Gastroesophageal sphincter (tissue), 4 donors: ENCODE measurements around the gene TRAF2. TPM values are rescaled to one million over a fixed set of nuclear protein-coding genes. Genes with fewer than 3 reads are reported as not detected.

Source experiments
- ATAC-seq: fragments of 150-250 bp; one replicate; pipeline ENCODE4 v1.9.1; 2016; ENCODE audit warnings: mild to moderate bottlenecking, moderate library complexity
- H3K27ac ChIP-seq, 4 donors: fragments of 200-600 bp; sonication (generic) in 3 of 4; 1 replicate in 3 of 4; 2 replicates in 1 of 4; pipeline ENCODE4 v1.5.1; 2016 to 2019
- H3K27me3 ChIP-seq: fragments of 200-600 bp; sonication (generic); one replicate; pipeline ENCODE4 v1.5.1; 2019
- H3K36me3 ChIP-seq, 2 donors: fragments of 200-600 bp; sonication (generic); one replicate each; pipeline ENCODE4 v1.5.1; 2019; ENCODE audit warnings: control low read depth in 1 of 2
- H3K4me1 ChIP-seq, 3 donors: fragments of 200-600 bp; sonication (generic); 1 replicate in 2 of 3; 2 replicates in 1 of 3; pipeline ENCODE4 v1.5.1; 2016 to 2019; ENCODE audit warnings: control low read depth in 2 of 3
- H3K4me3 ChIP-seq, 2 donors: fragments of 200-600 bp; sonication (generic); one replicate each; pipeline ENCODE4 v1.5.1; 2019; ENCODE audit warnings: mild to moderate bottlenecking in 1 of 2, moderate library complexity in 1 of 2
- H3K9me3 ChIP-seq, 3 donors: fragments of 200-600 bp; sonication (generic); one replicate each; pipeline ENCODE4 v1.5.1; 2017 to 2019; ENCODE audit warnings: control low read depth in 2 of 3
- EP300 ChIP-seq: sonication (generic); formaldehyde crosslinking; IDR thresholded peaks from one replicate; pipeline ENCODE4 v1.6.1; 2017; ENCODE audit warnings: antibody characterized with exemption, mild to moderate bottlenecking
- POLR2A ChIP-seq, 2 donors: fragments of 450-650 bp; IDR thresholded peaks; one replicate each; pipeline ENCODE4 v1.6.1; 2017; ENCODE audit warnings: antibody characterized with exemption in 2 of 2, mild to moderate bottlenecking in 2 of 2, moderate library complexity in 1 of 2
- POLR2AphosphoS5 ChIP-seq: sonication (generic); formaldehyde crosslinking; IDR thresholded peaks from one replicate; pipeline ENCODE4 v1.6.1; 2017; ENCODE audit warnings: antibody characterized with exemption
- WGBS, 2 donors: methylation state at CpG; one replicate each; pipeline ENCODE4 v1.1.5; 2018; ENCODE audit warnings: low coverage in 1 of 2; 5-methylcytosine and 5-hydroxymethylcytosine counted together
- total RNA-seq, 4 donors: library from RNA; depleted of rRNA; stranded (reverse); fragments of >200 nt; gene quantifications; one replicate each; pipeline ENCODE4 v1.1.0, GENCODE V29; 2016
- TF ChIP-seq, protein P1 (sequence below), 4 experiments: fragments of 200-600 bp in 2 of 4; fragments of 450-650 bp in 2 of 4; sonication (generic) in 1 of 4; IDR thresholded peaks; one replicate each; pipeline ENCODE4 v1.5.1; 2017 to 2019; ENCODE audit warnings: antibody characterized with exemption in 4 of 4, mild to moderate bottlenecking in 2 of 4, moderate library complexity in 2 of 4

TRAF2 gene
- total RNA-seq, 4 donors from 2014 or later: 3.8 to 17.1 (median 11.1) TPM

DNA sequence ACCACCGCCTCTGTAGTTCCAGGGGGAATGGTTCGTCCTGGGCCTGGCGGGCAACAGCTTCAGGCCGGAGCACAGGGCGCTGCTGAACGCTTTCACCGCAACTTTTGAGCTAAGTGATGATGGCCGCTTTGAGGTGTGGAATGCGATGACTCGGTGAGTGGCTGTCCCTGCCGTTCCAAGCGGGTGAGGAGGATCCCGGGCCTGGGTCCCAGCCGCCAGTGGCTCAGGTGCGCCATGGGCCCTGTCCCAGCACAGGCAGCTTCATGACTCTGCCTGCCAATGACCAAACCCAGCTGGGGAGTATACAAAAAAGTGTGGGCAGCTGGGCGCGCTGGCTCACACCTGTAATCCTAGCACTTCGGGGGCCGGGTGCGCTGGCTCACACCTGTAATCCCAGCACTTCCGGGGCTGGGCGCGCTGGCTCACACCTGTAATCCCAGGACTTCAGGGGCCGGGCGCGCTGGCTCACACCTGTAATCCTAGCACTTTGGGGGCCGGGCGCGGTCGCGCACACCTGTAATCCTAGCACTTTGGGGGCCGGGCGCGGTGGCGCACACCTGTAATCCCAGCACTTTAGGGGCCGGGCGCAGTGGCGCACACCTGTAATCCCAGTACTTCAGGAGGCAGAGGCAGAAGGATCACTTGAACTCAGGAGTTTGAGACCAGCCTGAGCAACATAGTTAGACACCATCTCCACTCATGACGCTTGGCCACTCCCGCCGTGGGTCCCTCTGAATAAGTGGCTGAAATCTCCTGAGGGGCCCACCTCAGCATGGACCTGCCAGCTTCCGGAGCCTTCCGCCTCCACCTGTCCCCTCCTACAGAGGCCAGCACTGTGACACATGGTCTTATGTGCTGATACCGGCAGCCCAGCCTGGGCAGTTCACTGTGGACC, 66.8 kb downstream of the TRAF2 start:
- TF ChIP-seq POLR2AphosphoS5: no peak
- TF ChIP-seq EP300: no peak
- TF ChIP-seq, protein P1, sequence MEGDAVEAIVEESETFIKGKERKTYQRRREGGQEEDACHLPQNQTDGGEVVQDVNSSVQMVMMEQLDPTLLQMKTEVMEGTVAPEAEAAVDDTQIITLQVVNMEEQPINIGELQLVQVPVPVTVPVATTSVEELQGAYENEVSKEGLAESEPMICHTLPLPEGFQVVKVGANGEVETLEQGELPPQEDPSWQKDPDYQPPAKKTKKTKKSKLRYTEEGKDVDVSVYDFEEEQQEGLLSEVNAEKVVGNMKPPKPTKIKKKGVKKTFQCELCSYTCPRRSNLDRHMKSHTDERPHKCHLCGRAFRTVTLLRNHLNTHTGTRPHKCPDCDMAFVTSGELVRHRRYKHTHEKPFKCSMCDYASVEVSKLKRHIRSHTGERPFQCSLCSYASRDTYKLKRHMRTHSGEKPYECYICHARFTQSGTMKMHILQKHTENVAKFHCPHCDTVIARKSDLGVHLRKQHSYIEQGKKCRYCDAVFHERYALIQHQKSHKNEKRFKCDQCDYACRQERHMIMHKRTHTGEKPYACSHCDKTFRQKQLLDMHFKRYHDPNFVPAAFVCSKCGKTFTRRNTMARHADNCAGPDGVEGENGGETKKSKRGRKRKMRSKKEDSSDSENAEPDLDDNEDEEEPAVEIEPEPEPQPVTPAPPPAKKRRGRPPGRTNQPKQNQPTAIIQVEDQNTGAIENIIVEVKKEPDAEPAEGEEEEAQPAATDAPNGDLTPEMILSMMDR (IDR thresholded peaks at IDR 0.05): no peak
- TF ChIP-seq POLR2A (IDR thresholded peaks at IDR 0.05): no peak
- Histone ChIP-seq H3K36me3 (no peaks in the 10 kb centered on the region), H3K27ac (no peak overlapping the region), H3K27me3 (no peaks in the 10 kb centered on the region), H3K9me3 (no peaks in the 10 kb centered on the region), H3K4me3 (no peak overlapping the region), H3K4me1 (peaks cover 0 to 24% (median 8%) of the 10 kb centered on the region in 3 donors)
- no CpG with 5 or more reads among the region's 44 CpGs for WGBS, 2 donors
- no peak for ATAC-seq

- no peak overlapping the region for H3K27ac ChIP-seq
- H3K27me3 ChIP-seq: peaks cover 1% of the 10 kb centered on the region
- H3K4me3 ChIP-seq: no peak overlapping the region
- peaks cover 0 to 19% (median 8%) of the 10 kb centered on the region in 3 donors for H3K4me1 ChIP-seq
- H3K9me3 ChIP-seq: no peaks in the 10 kb centered on the region
- H3K36me3 ChIP-seq: no peaks in the 10 kb centered on the region
- no peak for ATAC-seq
- no CpG with 5 or more reads among the region's 19 CpGs for WGBS, 2 donors
- TF ChIP-seq POLR2AphosphoS5 (no peak), EP300 (no peak), POLR2A (IDR thresholded peaks at IDR 0.05) (no peak)
- TF ChIP-seq, protein P1 (IDR thresholded peaks at IDR 0.05): no peak
These were observed 67.5 kb downstream of the TRAF2 start for GRCh38 chr9:136953771-136954269.

DNA sequence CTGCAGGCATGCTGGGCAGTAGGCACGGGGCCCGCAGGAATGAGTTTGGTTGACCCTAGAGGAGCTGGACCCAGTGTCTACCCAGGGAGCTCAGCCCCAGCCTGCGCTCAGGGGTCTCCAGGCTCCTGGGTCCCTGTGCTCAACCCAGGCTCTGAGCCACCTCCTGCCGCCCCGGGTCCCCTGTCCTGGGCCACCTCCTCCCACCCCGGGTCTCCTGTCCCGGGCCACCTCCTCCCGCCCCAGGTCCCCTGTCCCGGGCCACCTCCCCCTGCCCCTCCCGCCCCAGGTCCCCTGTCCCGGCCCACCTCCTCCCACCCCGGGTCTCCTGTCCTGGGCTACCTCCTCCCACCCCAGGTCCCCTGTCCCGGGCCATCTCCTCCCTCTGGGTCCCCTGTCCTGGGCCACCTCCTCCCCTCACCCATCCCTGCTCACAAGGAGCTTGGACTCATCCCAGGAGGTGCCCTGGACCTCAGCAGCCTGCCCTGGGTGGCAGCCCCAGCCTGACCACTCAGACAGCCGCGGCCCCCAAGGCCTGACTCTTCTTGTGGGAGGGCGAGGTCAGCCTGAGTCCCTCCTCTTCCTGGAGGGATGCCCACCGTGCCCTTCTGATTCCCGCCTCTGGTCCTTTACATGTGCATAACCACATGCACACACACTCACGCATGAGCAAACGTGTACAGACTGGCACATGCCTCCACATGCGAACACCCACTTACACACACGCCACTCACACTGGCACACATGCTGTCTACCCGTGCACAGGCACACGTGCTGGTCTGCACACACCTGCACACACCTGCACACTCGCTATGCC, 68.2 kb downstream of the TRAF2 start:
- no peaks in the 10 kb centered on the region for H3K36me3 ChIP-seq
- ATAC-seq: no peak
- TF ChIP-seq POLR2AphosphoS5 (no peak), POLR2A (IDR thresholded peaks at IDR 0.05) (no peak), EP300 (no peak)
- TF ChIP-seq, protein P1 (IDR thresholded peaks at IDR 0.05): no peak
- peaks cover 7% of the 10 kb centered on the region for H3K27me3 ChIP-seq
- 86% methylated on average over 10 of the region's 25 CpGs; no CpG with 5 or more reads in 1 of the 2 donors for WGBS, 2 donors
- H3K4me3 ChIP-seq: no peak overlapping the region
- H3K9me3 ChIP-seq: no peaks in the 10 kb centered on the region
- H3K4me1 ChIP-seq: peaks cover 0 to 12% (median 4%) of the 10 kb centered on the region in 3 donors
- H3K27ac ChIP-seq: no peak overlapping the region

DNA sequence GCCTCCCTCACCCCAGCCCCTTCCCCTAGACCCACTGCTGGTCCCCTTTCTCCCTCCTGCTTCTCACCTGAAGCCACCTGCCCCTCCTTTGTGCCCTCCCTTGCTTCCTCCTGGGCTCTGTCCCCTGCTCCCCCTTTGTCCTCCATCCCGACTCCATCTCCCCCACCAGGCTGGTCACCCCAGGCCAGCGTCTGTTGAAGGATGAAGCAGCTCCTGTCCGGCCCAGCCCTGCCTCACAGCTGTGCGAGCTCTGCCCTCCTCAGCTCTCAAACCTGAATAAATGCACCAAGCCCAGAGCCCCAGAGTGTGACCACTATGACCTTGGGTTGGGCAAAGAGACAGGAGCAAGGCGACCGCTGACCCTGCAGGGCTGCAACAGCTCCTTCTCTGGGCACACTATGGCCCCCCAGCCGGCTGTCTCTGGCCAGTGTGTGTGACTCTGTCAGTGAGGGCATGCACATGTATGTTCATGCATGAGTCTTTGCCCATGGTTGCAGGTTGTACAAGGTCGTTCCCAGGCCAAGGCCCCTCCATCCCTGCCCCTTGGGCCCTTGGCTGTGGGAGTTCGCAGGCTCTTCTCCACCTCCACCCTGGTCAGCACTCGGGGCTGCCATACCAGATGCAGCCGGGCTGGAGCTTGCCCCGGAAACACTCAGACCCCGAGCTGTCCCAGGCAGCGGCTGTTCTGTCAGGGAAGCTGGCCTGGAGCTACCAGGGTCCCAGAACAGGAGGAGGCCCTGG, 69.1 kb downstream of the TRAF2 start:
- Histone ChIP-seq H3K4me3 (no peak overlapping the region), H3K9me3 (no peaks in the 10 kb centered on the region), H3K27ac (no peak overlapping the region), H3K36me3 (no peaks in the 10 kb centered on the region), H3K4me1 (peaks cover 0 to 5% (median 2%) of the 10 kb centered on the region in 3 donors), H3K27me3 (peaks cover 12% of the 10 kb centered on the region)
- TF ChIP-seq POLR2A (IDR thresholded peaks at IDR 0.05): no peak
- no peak for TF ChIP-seq EP300
- no peak for TF ChIP-seq POLR2AphosphoS5
- 92% methylated on average over 5 of the region's 14 CpGs; no CpG with 5 or more reads in 1 of the 2 donors for WGBS, 2 donors
- no peak for ATAC-seq

- Histone ChIP-seq H3K27ac (no peak overlapping the region), H3K4me3 (no peak overlapping the region), H3K4me1 (no peaks in the 10 kb centered on the region), H3K27me3 (peaks cover 12% of the 10 kb centered on the region), H3K36me3 (no peaks in the 10 kb centered on the region), H3K9me3 (no peaks in the 10 kb centered on the region)
- TF ChIP-seq, protein P1 (IDR thresholded peaks at IDR 0.05): no peak
- TF ChIP-seq EP300 (no peak), POLR2AphosphoS5 (no peak), POLR2A (IDR thresholded peaks at IDR 0.05) (no peak)
- no peak for ATAC-seq
- WGBS, 2 donors: no CpG with 5 or more reads among the region's 9 CpGs
These were observed 69.6 kb downstream of the TRAF2 start for GRCh38 chr9:136955943-136956335.
